GM19023 (cell line): Measurements from ENCODE around the gene AUTS2.

Experiments used
- ATAC-seq: cut with Tn5 transposase; IDR thresholded peaks from one replicate; pipeline ENCODE4 v1.9.1; 2021; ENCODE audit warnings: mild to moderate bottlenecking, moderate library complexity; ENCODE audit not compliant: unreplicated experiment

Gene AUTS2

DNA sequence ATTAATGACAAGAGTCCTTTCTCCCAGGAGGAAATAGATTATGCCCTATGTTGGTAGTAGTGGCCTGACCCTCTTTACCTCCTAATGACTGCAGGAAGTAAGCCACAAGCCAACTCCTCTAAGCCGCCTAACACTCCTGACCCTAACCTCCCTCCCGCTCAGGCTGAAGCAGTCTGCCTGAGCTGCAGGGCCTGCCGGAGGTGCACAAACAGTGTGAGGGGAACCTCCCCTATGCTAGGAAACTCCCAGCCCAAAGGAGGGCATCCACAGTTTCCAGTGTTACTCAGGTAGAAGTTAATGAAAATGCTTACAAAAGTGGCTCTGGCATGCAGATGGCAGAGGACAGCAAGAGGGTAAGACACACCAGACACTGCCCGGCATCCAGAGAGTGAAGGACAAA, 1239.3 kb downstream of the AUTS2 start:
- no peak for ATAC-seq

- no peak for ATAC-seq
Observed at GRCh38 chr7:70838292-70838907, 1240.1 kb downstream of the AUTS2 start.
